NCI-H1694 treated with DMSO at 0.1 percent for 48 hours (cell line): ENCODE data around the gene LRRC3.
"Not testable (repeated sequence)": the region's sequence is repeated elsewhere in the genome, so short reads cannot be mapped to it uniquely, and the experiment has no call there.

ENCODE experiments used
- DNase-seq: peaks from one replicate; lab custom pipeline; 2025; lab: John Stamatoyannopoulos, UW

Gene LRRC3

DNA sequence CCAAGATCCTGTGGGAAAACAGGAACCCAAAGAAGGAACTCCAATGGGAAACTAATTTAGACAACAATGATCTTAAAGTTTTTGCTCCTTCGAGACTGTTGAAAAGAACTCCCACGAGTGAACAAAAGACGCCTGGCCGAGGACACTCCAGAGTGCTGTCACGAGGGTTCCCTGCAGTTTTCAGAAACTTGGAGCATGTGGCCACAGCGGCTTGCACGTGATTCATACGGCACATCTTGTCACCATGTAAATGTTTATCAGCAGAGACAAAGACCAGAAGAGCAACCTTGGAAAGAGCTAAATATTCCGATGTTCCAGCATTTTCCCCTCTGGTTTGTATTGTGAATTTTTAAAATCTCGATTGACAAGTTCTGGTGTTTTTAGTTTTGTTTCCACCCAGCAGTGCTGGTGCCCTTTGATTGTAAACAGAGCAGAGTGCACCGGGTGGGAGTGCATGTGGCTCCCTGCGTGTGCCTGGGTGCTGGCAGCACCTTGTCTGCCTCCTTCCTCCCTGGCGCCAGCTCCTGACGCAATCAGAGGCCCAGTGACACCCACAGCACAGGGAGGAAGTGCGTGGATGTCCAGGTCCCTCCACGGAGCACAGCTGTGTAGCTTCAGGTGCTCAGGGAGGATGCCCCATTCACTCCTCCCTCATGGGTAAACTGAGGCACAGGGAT lies 23.0 kb downstream of the LRRC3 start:
- DNase-seq: no peak

DNA sequence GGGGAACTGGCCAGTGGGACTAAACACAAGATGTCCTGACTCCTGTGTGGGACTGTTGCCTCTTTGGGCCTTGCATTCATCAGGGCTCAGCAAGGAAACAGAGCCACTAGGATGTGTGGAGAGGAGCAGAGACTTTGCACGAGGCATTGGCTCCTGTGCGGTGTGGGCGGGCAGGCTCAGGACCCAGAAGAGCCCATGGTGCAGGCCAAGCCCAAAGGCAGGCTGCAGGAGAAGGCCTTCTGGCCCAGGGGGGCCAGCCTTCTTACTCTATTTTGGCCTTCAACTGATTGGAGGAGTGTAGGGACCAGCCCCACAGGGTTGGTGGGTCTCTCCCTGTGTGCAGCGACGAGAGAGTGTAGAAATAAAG lies 23.5 kb downstream of the LRRC3 start:
- DNase-seq: no peak

DNA sequence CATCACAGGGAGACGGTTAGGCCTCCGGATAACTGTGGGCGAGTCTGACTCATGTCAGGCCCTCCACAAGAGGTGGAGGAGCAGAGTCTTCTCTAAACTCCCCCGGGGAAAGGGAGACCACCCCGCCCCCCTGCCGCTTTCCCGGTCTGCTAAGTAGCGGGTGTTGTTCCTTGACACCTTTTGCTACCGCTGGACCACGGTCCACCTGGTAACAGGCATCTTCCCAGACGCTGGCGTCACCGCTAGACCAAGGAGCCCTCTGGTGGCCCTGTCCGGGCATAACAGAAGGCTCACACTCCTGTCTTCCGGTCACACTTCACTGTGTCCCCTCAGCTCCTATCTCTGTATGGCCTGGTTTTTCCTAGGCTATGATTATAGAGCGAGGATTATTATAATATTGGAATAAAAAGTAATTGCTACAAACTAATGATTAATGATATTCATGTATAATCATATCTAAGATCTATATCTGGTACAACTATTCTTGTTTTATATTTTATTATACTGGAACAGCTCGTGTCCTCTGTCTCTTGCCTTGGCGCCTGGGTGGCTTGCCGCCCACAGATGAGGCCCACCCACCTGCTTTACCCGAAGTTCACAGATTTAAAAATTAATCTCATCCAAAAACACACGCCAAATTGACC lies 24.4 kb downstream of the LRRC3 start:
- not testable (repeated sequence) for DNase-seq

DNA sequence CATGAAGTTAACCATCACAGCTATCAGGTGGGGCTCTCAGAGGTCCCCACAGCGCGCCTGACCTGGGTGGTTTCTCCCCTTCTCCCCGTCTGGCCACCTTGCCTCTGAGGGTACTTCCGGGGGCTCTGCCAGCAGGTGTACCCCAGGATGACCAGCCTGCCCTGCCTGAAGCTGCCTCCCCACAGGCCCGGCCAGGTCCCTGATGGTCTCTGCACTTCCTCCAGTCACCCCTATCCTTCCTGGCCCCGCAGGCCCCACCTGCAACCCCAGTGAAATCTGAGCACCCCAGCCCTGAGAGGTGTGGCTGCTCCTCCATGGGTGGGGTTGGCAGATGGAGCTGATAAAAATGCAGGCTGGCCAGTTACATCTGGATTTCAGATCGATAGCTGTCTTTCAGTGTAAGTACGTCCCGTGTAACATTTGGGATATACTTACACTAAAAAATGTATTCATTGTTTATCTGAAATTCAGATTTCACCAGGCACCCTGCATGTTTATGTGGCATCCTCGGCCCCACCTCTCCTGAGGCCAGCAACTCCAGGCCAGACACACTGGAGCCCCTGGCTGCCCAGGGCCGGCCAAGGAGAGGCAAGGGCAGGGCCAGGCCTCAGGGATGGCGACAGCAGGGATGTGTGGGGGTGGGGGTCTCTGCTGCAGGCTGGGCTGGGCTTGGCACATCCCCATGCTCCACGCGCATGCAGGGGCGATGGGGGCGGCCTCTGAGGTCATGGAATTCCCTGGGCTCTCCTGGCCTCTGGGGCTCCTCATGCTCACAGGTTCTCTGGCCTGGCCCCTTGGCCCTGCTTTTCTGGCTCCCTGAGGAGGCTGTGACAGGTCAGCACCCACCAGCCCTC lies 25.1 kb downstream of the LRRC3 start:
- DNase-seq: no peak

DNA sequence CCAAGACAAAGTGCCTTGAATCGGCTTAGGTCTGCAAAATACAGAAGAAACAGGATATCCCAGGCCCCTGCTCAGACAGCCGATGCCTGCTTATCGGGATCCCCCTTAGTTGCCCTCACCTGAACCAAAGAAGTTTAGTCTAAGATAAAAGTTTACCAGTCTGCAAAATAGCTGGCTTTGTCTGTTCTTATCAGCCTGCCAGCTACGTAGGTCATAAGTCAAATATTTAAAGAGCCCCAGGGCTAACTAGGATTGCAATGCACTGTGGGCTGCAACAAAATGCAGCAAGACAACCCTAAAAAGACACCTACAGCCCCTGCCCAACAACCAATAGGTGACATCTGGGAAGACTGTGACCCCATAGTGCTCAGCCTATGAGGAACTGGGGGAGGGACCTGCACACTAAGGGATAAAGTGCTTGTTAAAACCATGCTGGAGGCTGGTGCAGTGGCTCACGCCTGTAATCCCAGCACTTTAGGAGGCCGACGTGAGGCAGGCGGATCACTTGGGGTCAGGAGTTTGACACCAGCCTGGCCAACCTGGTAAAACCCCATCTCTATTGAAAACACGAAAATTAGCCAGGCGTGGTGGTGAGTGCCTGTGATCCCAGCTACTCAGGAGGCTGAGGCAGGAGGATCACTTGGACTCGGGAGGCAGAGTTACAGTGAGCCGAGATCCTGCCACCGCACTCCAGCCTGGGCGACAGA lies 27.4 kb downstream of the LRRC3 start:
- no peak for DNase-seq

DNA sequence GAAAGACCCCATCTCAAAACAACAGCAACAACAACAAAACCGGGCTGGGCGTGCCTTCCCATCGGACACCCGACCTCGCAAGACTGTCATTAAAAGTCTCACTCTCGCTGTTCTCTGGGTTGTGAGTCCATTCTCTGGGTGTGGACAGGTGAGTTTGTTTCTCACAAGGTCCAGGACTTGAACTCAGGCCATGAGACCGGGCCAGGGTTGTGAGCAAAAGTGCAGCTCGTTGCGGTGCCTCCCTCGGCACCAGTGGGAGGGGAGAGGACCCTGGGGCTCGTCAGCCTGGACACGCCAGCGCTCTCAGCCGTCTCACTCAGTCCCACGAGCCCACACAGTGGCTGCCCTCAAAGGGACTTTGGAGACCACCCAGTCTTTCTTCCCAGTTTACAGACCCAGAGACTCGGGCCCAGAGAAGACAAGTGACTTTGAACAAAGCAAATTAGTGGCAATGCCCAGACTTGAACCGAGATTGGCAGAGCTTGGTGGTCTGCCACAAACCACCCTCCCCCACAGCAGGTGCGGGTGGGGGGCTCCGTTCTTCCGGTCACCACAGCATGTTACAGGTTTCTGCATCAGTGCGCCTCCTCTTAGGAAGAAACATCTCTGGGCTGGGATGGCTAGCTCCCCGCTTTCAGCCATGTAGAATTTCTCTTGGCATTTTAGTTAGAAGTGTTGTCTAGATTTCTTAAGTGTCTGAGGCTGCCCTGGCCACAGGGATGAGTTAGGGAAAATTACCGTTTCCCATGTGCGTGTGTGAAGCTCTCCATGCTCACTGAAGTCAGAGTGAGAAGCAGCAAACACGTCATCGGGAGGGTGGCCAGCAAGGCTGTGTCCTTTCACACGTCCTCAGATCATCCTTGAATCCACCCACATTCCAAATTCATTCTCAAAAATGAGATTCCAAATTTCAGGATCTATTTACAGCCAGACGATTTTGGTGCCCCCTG lies 28.3 kb downstream of the LRRC3 start:
- DNase-seq: no peak

DNA sequence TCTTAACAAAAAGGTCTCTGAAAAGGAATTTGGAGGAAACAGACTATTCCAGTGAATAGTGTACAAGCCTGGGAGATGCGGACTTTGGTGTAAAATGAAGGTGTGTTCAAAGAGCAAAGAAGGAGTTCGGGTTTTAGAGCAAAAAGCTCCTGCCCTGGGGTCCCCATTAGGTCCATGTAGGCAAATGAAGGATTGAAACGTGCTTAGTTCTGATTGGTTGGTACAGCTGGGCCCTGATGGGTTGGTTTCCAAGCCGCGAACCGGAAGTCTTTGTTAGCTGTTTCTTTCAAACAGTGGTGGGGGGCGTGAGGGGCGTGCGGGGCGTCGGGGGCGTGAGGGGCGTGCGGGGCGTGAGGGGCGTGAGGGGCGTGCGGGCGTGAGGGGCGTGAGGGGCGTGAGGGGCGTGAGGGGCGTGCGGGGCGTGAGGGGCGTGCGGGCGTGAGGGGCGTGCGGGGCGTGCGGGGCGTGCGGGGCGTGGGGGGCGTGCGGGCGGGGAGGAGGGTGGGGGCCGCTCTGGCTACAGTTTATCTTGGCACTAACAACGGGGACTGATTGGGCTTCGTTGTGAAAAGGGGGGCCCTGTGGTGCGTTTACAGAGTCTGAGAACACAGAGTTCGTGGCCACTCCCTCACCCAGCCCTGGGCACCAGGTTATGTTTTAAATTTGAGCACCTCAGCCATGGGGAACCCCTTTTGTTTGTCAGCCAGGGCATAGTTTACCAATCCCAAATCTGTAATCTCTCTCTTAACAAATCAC lies 29.4 kb downstream of the LRRC3 start:
- no peak for DNase-seq

DNA sequence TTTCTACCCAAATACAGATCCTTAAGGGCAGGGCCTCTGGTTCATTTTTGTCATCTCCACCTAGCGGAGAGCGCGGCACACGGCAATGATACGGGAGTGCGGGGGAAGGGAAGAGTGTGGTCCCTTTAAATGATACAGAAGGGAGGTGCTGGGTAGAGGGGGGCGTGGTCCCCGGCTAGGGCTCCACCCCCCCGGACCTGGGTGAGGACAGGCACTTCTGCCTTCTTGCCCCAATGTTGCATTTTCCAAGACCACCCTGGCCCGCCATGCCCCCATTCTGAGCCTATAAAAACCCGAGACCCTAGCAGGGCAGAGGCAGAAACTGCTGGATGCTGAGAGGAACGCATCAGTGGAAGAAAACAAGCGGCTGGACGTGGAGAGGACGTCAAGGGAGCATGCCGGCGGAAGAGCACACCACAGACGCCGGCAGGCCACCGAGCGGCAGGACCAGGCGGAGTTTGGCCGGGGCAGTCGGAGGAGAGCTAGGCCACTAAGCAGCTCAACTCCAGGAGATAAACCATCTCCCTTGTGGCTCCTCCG lies 30.0 kb downstream of the LRRC3 start:
- no peak for DNase-seq

DNA sequence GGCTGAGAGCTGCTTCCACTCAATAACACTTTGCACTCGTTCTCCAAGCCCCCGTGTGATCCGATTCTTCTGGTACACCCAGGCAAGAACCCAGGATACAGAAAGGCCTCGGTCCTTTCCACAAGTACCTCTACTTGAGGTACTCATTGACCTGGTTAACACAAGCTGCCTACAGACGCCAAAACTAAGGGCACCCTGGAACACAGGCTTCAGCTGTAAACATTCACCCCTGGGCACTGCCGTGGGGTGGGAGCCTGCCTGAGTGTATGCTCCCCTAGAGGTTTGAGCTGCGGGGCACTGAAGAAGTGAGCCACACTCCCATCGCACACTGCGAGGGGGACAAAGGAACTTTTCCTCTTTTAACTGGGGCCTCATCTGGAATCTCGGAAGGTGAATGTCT lies 30.5 kb downstream of the LRRC3 start:
- no peak for DNase-seq

DNA sequence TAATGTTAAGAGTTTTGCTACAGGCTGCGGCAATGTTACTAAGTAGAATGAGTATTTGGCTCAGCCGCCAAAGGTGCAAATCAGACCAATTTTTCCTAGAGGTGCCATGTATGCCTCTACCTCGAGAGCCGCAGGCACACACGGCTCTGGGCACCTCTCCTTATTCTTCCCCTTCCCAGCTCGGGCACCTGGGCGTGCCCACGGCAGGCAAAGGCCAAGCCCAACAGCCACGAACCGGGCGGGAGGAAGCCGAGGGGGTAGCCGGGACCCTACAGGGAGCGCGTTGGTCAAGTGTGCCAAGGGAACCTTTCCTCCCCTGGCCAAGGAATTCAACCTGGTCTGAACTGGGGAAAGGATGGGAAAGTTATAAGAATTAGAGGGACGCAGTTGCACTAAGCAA lies 31.0 kb downstream of the LRRC3 start:
- DNase-seq: no peak

DNA sequence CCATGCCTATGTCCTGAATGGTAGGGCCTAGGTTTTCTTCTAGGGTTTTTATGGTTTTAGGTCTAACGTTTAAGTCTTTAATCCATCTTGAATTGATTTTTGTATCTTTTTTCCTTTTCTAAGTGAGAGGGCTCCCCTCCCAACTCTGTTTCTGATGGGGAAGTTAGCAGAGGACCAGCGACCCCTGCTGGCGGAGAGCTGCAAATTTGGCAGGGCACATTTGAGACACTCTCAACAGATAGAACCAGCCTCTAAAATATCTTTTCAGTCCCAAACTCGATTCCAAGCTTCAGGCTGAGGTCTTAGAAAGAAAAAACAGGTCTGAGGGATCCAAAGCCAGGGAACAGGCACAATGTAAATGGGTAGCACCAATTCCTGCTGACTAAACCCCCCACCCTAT lies 32.5 kb downstream of the LRRC3 start:
- no peak for DNase-seq

DNA sequence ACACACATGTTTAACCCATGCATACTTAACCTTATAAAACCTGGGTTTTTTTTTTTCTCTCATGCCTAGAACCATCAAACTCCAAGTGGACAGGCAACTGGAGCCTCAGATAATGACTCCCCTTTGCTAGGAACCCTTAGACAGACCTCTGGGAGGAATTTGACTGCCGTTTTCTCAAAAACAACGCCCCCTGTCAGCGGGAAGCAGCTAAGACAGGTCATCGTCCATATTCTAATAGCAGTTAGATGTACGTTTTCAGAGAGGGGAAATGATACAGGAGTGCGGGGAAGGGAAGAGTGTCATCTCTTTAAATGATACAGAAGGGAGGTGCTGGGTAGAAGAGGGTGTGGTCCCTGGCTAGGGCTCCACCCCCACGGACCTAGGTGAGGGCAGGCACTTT lies 34.7 kb downstream of the LRRC3 start:
- no peak for DNase-seq

DNA sequence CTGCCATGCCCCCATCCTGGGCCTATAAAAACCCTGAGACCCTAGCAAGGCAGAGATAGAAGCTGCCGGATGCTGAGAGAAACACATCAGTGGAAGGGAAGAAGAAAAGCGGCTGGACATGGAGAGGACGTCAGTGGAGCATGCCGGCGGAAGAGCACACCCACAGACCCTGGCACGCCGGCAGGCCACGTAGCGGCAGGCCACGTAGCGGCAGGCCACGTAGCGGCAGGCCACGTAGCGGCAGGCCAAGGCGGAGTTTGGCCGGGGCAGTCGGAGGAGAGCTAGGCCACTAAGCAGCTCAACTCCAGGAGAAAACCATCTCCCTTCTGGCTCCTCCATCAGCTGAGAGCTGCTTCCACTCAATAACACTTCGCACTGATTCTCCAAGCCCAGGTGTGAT lies 35.1 kb downstream of the LRRC3 start:
- DNase-seq: no peak

DNA sequence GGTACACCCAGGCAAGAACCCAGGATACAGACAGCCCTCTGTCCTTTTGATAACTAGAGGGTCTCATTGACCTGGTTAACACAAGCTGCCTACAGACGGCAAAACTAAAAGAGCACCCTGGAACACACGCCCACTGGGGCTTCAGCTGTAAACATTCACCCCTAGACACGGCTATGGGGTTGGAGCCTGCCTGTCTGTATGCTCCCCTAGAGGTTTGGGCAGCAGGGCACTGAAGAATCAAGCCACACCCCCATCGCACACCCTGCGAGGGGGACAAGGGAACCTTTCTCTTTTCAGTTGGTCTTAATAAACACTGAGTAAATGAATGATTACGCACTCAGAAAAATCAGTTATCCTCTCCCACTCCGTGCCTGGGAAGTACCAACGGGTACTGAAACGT lies 35.5 kb downstream of the LRRC3 start:
- no peak for DNase-seq

DNA sequence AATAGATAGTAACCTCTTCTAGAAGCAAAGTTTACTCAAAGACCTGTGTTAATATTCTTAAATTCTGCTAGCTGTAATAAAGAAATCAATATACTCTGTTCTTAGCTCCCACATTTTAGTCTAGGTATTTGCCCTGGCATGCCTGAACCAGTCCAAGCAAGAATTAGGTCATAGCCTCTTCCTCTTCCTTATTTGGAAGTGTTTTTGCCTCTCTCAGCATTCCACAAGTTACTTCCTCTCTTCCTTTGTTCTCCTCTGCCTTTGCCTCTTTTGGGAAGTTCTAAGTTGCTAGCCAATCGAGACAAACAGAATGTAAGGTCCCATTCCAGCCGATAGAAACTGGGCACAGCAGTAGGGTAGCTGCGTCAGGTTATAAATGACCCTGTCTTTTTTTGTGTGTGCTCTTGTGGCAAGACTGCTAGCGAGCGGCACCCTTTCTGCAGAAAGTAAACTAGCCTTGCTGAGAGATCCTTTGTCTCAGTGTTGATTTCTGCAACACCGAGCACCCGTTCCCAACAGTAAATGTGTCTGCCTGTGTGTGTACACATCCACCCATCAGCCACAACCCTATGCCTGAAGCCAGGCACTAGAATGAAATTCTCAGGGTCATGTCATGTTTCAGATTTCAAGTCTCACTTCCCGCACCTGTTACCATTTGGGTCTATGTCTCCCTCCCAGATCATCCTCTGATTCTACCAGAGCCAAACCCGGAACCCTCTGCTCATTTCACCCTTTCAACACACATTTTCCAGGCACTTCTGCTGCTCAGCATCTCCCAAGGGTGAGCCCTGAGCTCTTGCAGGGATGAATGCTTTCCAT lies 37.5 kb downstream of the LRRC3 start:
- DNase-seq: no peak

DNA sequence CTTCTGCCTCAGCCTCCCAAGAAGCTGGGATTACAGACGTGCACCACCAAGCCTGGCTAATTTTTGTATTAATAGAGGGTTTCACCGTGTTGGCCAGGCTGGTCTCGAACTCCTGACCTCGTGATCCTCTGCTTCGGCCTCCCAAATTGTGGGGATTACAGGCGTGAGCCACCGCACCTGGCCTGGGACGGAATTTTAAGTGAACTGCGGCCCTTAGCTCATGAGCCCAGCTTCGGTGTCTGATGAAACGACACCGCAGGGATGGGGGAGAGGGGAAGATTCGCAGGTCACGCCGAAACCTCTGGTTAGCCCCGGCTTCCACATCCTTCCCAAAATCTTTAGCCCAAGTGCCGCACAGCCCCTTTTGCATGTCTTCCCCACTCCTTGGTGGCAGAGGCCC lies 39.1 kb downstream of the LRRC3 start:
- DNase-seq: no peak

DNA sequence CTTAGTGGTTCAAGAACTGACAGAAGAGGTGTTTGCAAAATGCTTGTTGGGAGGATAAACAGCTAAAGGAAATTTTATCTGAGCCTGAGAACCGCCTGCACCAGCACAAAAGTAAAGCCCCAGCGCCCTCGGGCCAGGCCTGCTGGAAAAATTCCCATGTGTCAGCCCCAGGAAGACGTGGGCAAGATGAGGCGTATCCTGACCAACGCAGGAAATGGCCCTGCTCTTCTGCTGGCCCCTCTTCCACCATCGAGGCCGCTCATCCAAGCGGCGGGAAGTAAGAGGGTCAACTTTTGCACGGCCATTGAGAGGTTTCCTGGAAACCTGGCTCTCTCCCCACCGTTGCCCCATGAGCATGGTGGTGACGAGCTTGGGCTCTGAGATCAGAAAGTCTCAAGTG lies 39.6 kb downstream of the LRRC3 start:
- no peak for DNase-seq

DNA sequence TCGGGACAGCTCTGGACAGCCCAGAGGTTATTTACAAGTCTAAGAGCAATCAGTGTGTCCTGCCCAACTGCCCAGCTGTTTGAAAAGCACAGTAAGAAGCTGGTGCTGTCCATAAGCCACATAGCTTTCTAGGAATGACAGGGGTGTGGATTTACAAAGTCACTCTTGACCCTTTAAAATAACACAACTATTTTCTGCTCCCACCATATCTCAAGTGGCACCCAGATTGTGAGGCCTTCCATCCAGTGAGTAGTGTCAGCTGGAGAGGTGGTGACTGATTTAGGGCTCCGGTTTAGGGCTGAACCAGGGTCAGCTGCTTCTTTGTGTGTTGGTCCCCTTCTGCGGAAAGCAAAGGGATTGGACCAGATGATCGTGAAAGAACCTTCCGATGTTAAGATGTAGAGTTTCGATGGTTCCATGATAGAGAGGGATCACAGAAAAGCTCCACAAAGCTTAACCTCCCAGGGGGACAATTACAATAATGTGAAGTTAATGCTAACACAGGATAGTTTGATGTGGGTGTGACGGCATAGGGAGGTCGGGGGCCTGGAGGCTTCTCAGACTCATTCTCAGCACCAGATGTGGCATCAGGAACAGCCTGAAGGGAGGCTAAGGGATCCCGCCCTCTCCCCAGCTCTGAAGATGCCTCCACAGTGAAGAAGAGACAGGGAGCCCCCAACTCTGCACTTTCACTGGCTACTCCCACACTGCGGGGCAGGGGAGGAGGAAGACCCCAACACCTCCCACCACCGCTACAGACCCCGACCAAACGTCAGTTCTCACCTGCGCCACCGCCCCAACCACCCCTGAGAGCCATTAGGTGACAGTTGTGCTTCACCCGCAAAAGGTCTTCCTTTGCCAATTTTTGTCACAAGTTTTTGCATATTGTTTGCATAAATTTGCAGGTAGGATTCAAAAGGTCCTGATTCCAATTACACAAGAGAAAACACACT lies 40.6 kb downstream of the LRRC3 start:
- no peak for DNase-seq
